Endodermal cell (in vitro differentiated cells): ENCODE results near the gene MMP15. TPM values are rescaled to one million over a fixed set of nuclear protein-coding genes. Genes with fewer than 3 reads are reported as not detected.
A peak's percentile ranks its signal among the peaks of the same experiment; 100 is the strongest.

Experiments
- DNase-seq: peaks from one replicate; pipeline ENCODE4 v3.0.0-alpha.2; 2017
- H3K27ac ChIP-seq: 2 replicates; pipeline ENCODE4 v1.5.1; 2013; ENCODE audit warnings: mild to moderate bottlenecking, low read depth, low read length, moderate library complexity
- H3K27me3 ChIP-seq: 2 replicates; pipeline ENCODE4 v1.6.1; 2013; ENCODE audit warnings: mild to moderate bottlenecking, low read length, moderate library complexity; ENCODE audit not compliant: insufficient read depth, control insufficient read depth, poor library complexity, severe bottlenecking
- H3K36me3 ChIP-seq: 2 replicates; pipeline ENCODE4 v1.7.0; 2013; ENCODE audit warnings: mild to moderate bottlenecking, low read length, moderate library complexity; ENCODE audit not compliant: control insufficient read depth, insufficient read depth
- H3K4me1 ChIP-seq: one replicate; pipeline ENCODE4 v1.7.0; 2013; ENCODE audit warnings: low read length; ENCODE audit not compliant: control insufficient read depth, insufficient read depth
- H3K4me3 ChIP-seq: 2 replicates; pipeline ENCODE4 v1.5.1; 2013; ENCODE audit warnings: mild to moderate bottlenecking, low read length, moderate library complexity
- H3K9ac ChIP-seq: 2 replicates; pipeline ENCODE4 v1.6.1; 2013; ENCODE audit warnings: mild to moderate bottlenecking, low read length, moderate library complexity; ENCODE audit not compliant: poor library complexity, severe bottlenecking; ENCODE audit errors: extremely low read depth
- H3K9me3 ChIP-seq: 2 replicates; pipeline ENCODE4 v1.6.1; 2013; ENCODE audit warnings: mild to moderate bottlenecking, low read length, moderate library complexity; ENCODE audit not compliant: control insufficient read depth
- H3K27ac Mint-ChIP-seq: 2 replicates; pipeline ENCODE4 v1.8.0; 2020; ENCODE audit warnings: mixed read lengths
- H3K27me3 Mint-ChIP-seq: 2 replicates; pipeline ENCODE4 v1.8.0; 2021; ENCODE audit warnings: mild to moderate bottlenecking, mixed read lengths; ENCODE audit not compliant: insufficient read depth
- H3K36me3 Mint-ChIP-seq: 2 replicates; pipeline ENCODE4 v1.8.0; 2020; ENCODE audit warnings: low read depth, mixed read lengths
- H3K4me1 Mint-ChIP-seq: 2 replicates; pipeline ENCODE4 v1.8.0; 2020; ENCODE audit warnings: mixed read lengths
- H3K4me3 Mint-ChIP-seq: 2 replicates; pipeline ENCODE4 v1.8.0; 2020; ENCODE audit warnings: mild to moderate bottlenecking, moderate library complexity, mixed read lengths
- H3K9me3 Mint-ChIP-seq: 2 replicates; pipeline ENCODE4 v1.8.0; 2020; ENCODE audit warnings: mild to moderate bottlenecking, mixed read lengths
- CTCF ChIP-seq: fragments of 200-600 bp; sonication (generic); conservative IDR thresholded peaks from 2 replicates; pipeline ENCODE4 v1.5.0; 2021; ENCODE audit warnings: antibody characterized with exemption, mild to moderate bottlenecking
- WGBS, 2 experiments: methylation state at CpG; one replicate each; pipeline versions ENCODE4 v1.1.5 to v1.1.7; 2013; ENCODE audit warnings: missing lambda C conversion rate in 2 of 2, mixed read lengths in 1 of 2; ENCODE audit not compliant: insufficient coverage in 1 of 2, insufficient read length in 1 of 2; 5-methylcytosine and 5-hydroxymethylcytosine counted together
- total RNA-seq, 2 donors: library from RNA; stranded (reverse); fragmentation: NEBNext Ultra II Directional in 1 of 2; extraction: Animal tissue kit (Norgen Biotek cat#: 25700) in 1 of 2; gene quantifications; 2 replicates in 1 of 2; 3 replicates in 1 of 2; pipeline ENCODE4 v1.2.1, GENCODE V29; 2021

Gene MMP15
- total RNA-seq, 2 donors from 2014 or later: 99.8 to 105 TPM

DNA sequence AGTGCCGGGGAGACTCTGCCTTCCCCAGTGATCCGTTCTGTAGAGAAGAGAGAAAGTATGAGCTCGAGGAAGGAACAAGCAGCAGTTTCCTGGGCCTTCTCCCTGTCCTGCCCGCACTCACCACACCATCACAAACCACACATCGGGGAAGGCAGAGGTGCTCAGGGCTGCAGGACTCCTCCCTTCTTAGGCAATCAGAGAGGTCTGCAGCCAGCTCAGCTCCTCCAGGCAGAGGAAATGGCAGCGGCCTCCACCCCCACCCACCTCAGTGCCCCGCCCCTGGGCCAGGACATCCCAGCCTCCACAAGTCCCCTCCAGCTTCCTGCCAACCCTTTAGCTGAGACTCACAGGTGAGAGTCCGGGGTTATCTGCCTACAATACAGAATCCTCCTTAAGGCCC, 27.1 kb upstream of the MMP15 start:
- WGBS, 2 experiments: 72 to 85% methylated on average over 3 to 7 of the region's 8 CpGs
- Mint-ChIP-seq H3K27me3 (no peaks in the 10 kb centered on the region), H3K27ac (peak overlapping the region; percentile 58), H3K9me3 (no peaks in the 10 kb centered on the region), H3K4me1 (peaks cover 20% of the 10 kb centered on the region), H3K36me3 (peaks cover 30% of the 10 kb centered on the region), H3K4me3 (peak overlapping the region; percentile 89)
- Histone ChIP-seq H3K36me3 (peaks cover 34% of the 10 kb centered on the region), H3K27me3 (no peaks in the 10 kb centered on the region), H3K27ac (no peak overlapping the region), H3K4me1 (peaks cover 16% of the 10 kb centered on the region), H3K9ac (no peak overlapping the region), H3K4me3 (no peak overlapping the region), H3K9me3 (no peaks in the 10 kb centered on the region)
- no peak for TF ChIP-seq CTCF
- peak; percentile 86 for DNase-seq

GRCh38 chr16:57998992-57999365, 26.6 kb upstream of the MMP15 start:
- TF ChIP-seq CTCF: no peak
- DNase-seq: peak; percentile 50
- Histone ChIP-seq H3K4me1 (peaks cover 16% of the 10 kb centered on the region), H3K9ac (no peak overlapping the region), H3K36me3 (peaks cover 34% of the 10 kb centered on the region), H3K4me3 (peak overlapping the region; percentile 79), H3K27me3 (no peaks in the 10 kb centered on the region), H3K9me3 (no peaks in the 10 kb centered on the region), H3K27ac (no peak overlapping the region)
- Mint-ChIP-seq H3K27ac (peak overlapping the region; percentile 58), H3K36me3 (peaks cover 34% of the 10 kb centered on the region), H3K27me3 (no peaks in the 10 kb centered on the region), H3K4me3 (peak overlapping the region; percentile 89), H3K4me1 (peaks cover 23% of the 10 kb centered on the region), H3K9me3 (no peaks in the 10 kb centered on the region)
- WGBS, 2 experiments: 85% methylated on average over 3 of the region's 3 CpGs; no CpG with 5 or more reads in 1 of the 2 experiments

DNA sequence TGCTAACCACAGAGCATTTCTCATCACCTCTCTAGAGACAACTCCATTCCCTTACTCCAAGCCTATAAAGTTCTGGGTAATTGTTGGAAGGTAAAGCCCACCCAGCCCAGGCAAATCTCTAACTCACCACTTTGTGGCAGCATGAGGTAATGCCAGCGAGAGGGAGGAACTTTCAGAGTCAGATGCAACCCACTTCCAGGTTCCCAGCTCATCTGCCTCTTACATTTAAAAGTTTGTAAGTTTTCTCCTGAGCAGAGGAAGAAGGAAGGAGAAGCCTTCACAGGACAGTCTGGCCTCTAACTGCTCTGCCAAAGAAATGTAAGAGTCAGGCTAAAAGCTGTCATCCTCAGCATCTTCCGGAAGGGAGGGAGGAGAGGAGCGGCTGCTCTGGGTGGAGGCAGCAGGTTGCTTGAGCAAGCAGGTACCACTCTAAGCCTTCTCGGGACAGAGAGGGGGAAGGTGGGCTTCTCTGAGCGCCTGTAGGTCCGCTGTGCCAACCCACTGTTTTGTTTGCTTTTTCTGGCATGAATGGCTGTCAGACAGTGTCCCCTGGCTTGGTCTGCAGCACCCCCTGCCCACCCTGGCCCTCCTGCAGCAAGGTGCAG, 26.1 kb upstream of the MMP15 start:
- peak; percentile 23 for TF ChIP-seq CTCF
- peak overlapping the region; percentile 79 for H3K4me3 ChIP-seq
- no peaks in the 10 kb centered on the region for H3K9me3 ChIP-seq
- Mint-ChIP-seq H3K9me3 (no peaks in the 10 kb centered on the region), H3K4me3 (peak overlapping the region; percentile 89), H3K27ac (no peak overlapping the region), H3K27me3 (no peaks in the 10 kb centered on the region), H3K36me3 (peaks cover 37% of the 10 kb centered on the region), H3K4me1 (peaks cover 23% of the 10 kb centered on the region)
- H3K4me1 ChIP-seq: peaks cover 16% of the 10 kb centered on the region
- H3K27me3 ChIP-seq: no peaks in the 10 kb centered on the region
- no peak overlapping the region for H3K27ac ChIP-seq
- WGBS, 2 experiments: 29 to 41% methylated on average over 5 to 6 of the region's 6 CpGs
- H3K36me3 ChIP-seq: peaks cover 34% of the 10 kb centered on the region
- peak; percentile 67 for DNase-seq
- H3K9ac ChIP-seq: peak overlapping the region; percentile 45
